Measurements from ENCODE around the gene SCAMP3. TPM values are rescaled to one million over a fixed set of nuclear protein-coding genes. Genes with fewer than 3 reads are reported as not detected.
"Not testable (repeated sequence)": the region's sequence is repeated elsewhere in the genome, so short reads cannot be mapped to it uniquely, and the experiment has no call there.

Gene SCAMP3
- total RNA-seq, 1 donor from 2014 or later = 78.6 TPM

DNA sequence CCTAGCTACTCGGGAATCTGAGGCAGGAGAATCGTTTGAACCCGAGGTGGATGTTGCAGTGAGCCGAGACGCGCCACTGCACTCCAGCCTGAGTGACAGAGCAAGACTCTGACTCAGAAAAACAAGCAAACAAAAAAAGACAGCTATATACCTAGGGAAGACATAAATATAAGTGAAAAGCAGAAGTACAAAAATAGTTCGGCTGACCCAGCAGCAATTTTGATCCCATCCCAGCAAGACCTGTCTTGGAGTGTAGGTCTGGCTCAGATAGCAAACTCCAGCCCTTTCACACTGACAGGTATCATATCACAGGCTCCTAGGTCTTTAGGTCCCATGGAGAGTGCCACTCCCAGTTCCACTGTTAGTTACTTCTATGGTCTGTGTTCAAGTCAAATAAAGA lies 39.1 kb downstream of the SCAMP3 start:
- no peak for DNase-seq
- Mint-ChIP-seq H3K27me3 (no peaks in the 10 kb centered on the region), H3K4me3 (no peak overlapping the region), H3K27ac (peak overlapping the region; percentile 59), H3K36me3 (ENCODE audit: low read depth) (peaks cover 4% of the 10 kb centered on the region), H3K9me3 (no peaks in the 10 kb centered on the region), H3K4me1 (peaks cover 49% of the 10 kb centered on the region)
- no peak for TF ChIP-seq CTCF (IDR thresholded peaks at IDR 0.05)
- ATAC-seq (ENCODE audit: low read depth) = no peak
- POLR2A ChIA-PET = interaction anchor here (0.5 to 6.8 kb wide), 3 partner anchors 15 to 138 kb away, joined by 3 to 75 read pairs (median 5); partner anchors contain the start of genes MTX1 and THBS3
- intact Hi-C loops (cut with micrococcal nuclease) = no loop called here
- CTCF ChIA-PET = interaction anchor here (0.9 to 5.5 kb wide), 4 partner anchors 16 to 47 kb away, joined by 3 to 110 read pairs (median 4); partner anchors contain the start of genes MTX1 and THBS3

- intact Hi-C loops (cut with micrococcal nuclease); H3K9me3 Mint-ChIP-seq; H3K36me3 Mint-ChIP-seq (ENCODE audit: low read depth); H3K27me3 Mint-ChIP-seq; CTCF ChIA-PET; H3K27ac Mint-ChIP-seq; H3K4me3 Mint-ChIP-seq; ATAC-seq (ENCODE audit: low read depth); DNase-seq: not testable (repeated sequence)
- POLR2A ChIA-PET = interaction anchor here (0.7 kb wide), 1 partner anchor 306 kb away, joined by 3 read pairs; no protein-coding TSS in a partner anchor
- peaks cover 29% of the 10 kb centered on the region for H3K4me1 Mint-ChIP-seq
Observed at GRCh38 chr1:155220211-155220965, 41.8 kb downstream of the SCAMP3 start.

DNA sequence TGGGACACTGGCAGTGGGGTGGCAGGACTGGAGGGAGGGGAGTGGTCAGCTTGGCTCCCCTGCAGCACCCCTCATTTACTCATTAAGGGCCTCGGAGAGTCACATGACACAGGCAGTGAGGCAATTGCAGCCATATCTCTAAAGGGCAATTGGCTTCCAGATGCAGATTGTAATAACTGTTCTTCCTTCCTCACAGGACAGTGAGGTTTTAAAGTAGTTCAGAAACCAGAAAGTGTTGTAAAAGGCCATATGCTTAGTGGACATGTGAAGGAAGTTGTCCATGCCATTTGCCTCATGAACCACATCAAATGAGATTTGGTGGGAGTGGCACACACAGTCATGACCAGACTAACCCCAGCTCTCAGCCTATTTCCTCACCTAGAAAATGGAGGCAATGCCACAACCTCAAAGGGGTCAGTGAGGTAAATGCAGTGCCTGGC lies 42.5 kb downstream of the SCAMP3 start:
- intact Hi-C loops (cut with micrococcal nuclease) = no loop called here
- Mint-ChIP-seq H3K9me3 (no peaks in the 10 kb centered on the region), H3K4me1 (peaks cover 22% of the 10 kb centered on the region), H3K4me3 (no peak overlapping the region), H3K27me3 (no peaks in the 10 kb centered on the region), H3K27ac (no peak overlapping the region), H3K36me3 (ENCODE audit: low read depth) (no peaks in the 10 kb centered on the region)
- DNase-seq (no peak), ATAC-seq (ENCODE audit: low read depth) (no peak)
- ChIA-PET CTCF (no interaction called here), POLR2A (interaction anchor here (1.2 kb wide), 1 partner anchor 12 kb away, joined by 5 read pairs; the partner anchor contains the start of gene THBS3)
- no peak for TF ChIP-seq CTCF (IDR thresholded peaks at IDR 0.05)

DNA sequence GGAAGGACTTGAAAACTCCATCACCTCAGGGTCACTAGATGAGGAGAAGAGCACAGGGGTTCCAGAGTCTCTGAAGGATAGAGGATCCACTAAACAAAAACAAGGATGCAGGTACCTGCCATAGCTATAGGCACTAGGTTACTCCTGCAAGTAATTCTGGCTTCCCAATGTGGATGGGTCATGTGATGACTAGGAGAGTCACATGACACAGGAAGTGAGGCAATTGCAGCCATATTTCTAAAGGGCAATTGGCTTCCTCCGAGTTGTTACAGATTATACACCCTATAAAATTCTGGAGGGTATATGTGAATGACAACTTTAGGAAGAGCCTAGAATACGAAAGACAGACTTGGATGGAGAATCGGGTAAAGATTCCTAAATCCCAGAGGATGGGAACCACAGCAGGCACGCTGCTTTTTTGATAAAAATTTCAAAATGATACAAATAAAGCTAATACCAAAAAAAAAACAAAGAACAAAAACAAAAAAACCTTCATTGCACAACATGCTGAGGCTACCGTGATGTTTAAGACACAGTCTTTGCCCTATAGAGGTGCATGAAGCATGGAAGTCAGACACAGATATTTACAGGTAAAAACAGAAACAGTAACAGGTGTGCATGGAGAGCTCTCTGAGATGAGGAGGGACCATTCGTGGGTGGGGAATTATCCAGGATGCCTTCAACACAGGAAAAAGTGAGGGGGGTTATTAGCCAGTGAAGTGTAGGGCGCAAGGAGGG lies 43.1 kb downstream of the SCAMP3 start:
- POLR2A ChIA-PET = interaction anchor here (1.2 kb wide), 1 partner anchor 12 kb away, joined by 5 read pairs; the partner anchor contains the start of gene THBS3
- peaks cover 16% of the 10 kb centered on the region for H3K4me1 Mint-ChIP-seq
- CTCF ChIA-PET = no interaction called here
- no peak overlapping the region for H3K27ac Mint-ChIP-seq
- no peak overlapping the region for H3K4me3 Mint-ChIP-seq
- no peaks in the 10 kb centered on the region for H3K9me3 Mint-ChIP-seq
- ATAC-seq (ENCODE audit: low read depth) (no peak), DNase-seq (no peak)
- intact Hi-C loops (cut with micrococcal nuclease) = no loop called here
- no peak for TF ChIP-seq CTCF (IDR thresholded peaks at IDR 0.05)
- H3K27me3 Mint-ChIP-seq = no peaks in the 10 kb centered on the region
- no peaks in the 10 kb centered on the region for H3K36me3 Mint-ChIP-seq (ENCODE audit: low read depth)

GRCh38 chr1:155214702-155215101 lies 47.5 kb downstream of the SCAMP3 start:
- intact Hi-C loops (cut with micrococcal nuclease); H3K27ac Mint-ChIP-seq; H3K4me3 Mint-ChIP-seq; DNase-seq; POLR2A ChIA-PET; H3K27me3 Mint-ChIP-seq; H3K9me3 Mint-ChIP-seq; H3K4me1 Mint-ChIP-seq; ATAC-seq (ENCODE audit: low read depth); CTCF ChIA-PET: not testable (repeated sequence)
- H3K36me3 Mint-ChIP-seq (ENCODE audit: low read depth) = peaks cover 15% of the 10 kb centered on the region

- peaks cover 16% of the 10 kb centered on the region for H3K4me1 Mint-ChIP-seq
- H3K27me3 Mint-ChIP-seq; DNase-seq; POLR2A ChIA-PET; CTCF ChIA-PET; intact Hi-C loops (cut with micrococcal nuclease); H3K27ac Mint-ChIP-seq; H3K4me3 Mint-ChIP-seq; ATAC-seq (ENCODE audit: low read depth); H3K9me3 Mint-ChIP-seq: not testable (repeated sequence)
- H3K36me3 Mint-ChIP-seq (ENCODE audit: low read depth) = peaks cover 17% of the 10 kb centered on the region
Observed at GRCh38 chr1:155212051-155212440, 50.1 kb downstream of the SCAMP3 start.

- POLR2A ChIA-PET; H3K4me3 Mint-ChIP-seq; H3K27me3 Mint-ChIP-seq; DNase-seq; CTCF ChIA-PET; H3K27ac Mint-ChIP-seq; H3K9me3 Mint-ChIP-seq; intact Hi-C loops (cut with micrococcal nuclease); ATAC-seq (ENCODE audit: low read depth): not testable (repeated sequence)
- Mint-ChIP-seq H3K4me1 (peaks cover 20% of the 10 kb centered on the region), H3K36me3 (ENCODE audit: low read depth) (peaks cover 17% of the 10 kb centered on the region)
Observed at GRCh38 chr1:155211381-155212050, 50.6 kb downstream of the SCAMP3 start.

All from activated B cell treated with CpG ODN at 0.5 μM for 24 hours (primary cell).